HFF-Myc (cell line): ENCODE measurements around the gene NCAPG2.
A peak's percentile ranks its signal among the peaks of the same experiment; 100 is the strongest.
"Not testable (repeated sequence)": the region's sequence is repeated elsewhere in the genome, so short reads cannot be mapped to it uniquely, and the experiment has no call there.

Experiments used
- DNase-seq: peaks from one replicate; pipeline ENCODE4 v3.0.0-alpha.2; 2011; ENCODE audit warnings: low read depth; ENCODE audit errors: extremely low read depth
- H3K4me3 ChIP-seq: replicated peaks from 2 replicates; pipeline ENCODE4 v1.5.1; 2011; ENCODE audit warnings: low read depth, mild to moderate bottlenecking, control low read depth, low read length
- TF ChIP-seq, protein P1 (sequence below): IDR thresholded peaks from 2 replicates; pipeline ENCODE4 v1.5.1; 2012; ENCODE audit warnings: mild to moderate bottlenecking, low read depth, low read length, control low read depth; ENCODE audit errors: missing control alignments

The NCAPG2 gene

DNA sequence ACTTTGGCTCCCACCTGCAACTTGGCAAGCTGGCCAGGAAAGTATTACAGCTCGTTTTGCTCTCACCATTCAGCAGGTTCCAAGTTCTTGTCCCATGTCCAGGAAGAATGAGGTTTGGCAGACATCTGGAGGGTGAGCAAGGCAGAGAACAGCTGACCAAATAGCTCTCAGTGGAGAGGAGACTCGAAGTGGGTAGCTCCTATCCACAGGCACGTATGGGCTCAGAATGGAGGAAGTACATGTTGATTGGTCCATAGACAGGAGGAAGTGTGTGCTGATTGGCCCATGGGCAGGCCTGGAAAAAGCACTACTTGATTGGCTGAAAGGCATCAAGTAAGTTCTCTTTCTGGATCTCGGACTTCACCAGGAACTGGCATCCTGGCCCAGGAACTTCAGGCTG, 3.0 kb upstream of the NCAPG2 start:
- DNase-seq, result no peak
- TF ChIP-seq, protein P1, sequence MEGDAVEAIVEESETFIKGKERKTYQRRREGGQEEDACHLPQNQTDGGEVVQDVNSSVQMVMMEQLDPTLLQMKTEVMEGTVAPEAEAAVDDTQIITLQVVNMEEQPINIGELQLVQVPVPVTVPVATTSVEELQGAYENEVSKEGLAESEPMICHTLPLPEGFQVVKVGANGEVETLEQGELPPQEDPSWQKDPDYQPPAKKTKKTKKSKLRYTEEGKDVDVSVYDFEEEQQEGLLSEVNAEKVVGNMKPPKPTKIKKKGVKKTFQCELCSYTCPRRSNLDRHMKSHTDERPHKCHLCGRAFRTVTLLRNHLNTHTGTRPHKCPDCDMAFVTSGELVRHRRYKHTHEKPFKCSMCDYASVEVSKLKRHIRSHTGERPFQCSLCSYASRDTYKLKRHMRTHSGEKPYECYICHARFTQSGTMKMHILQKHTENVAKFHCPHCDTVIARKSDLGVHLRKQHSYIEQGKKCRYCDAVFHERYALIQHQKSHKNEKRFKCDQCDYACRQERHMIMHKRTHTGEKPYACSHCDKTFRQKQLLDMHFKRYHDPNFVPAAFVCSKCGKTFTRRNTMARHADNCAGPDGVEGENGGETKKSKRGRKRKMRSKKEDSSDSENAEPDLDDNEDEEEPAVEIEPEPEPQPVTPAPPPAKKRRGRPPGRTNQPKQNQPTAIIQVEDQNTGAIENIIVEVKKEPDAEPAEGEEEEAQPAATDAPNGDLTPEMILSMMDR, result no peak
- no peak overlapping the region for H3K4me3 ChIP-seq

DNA sequence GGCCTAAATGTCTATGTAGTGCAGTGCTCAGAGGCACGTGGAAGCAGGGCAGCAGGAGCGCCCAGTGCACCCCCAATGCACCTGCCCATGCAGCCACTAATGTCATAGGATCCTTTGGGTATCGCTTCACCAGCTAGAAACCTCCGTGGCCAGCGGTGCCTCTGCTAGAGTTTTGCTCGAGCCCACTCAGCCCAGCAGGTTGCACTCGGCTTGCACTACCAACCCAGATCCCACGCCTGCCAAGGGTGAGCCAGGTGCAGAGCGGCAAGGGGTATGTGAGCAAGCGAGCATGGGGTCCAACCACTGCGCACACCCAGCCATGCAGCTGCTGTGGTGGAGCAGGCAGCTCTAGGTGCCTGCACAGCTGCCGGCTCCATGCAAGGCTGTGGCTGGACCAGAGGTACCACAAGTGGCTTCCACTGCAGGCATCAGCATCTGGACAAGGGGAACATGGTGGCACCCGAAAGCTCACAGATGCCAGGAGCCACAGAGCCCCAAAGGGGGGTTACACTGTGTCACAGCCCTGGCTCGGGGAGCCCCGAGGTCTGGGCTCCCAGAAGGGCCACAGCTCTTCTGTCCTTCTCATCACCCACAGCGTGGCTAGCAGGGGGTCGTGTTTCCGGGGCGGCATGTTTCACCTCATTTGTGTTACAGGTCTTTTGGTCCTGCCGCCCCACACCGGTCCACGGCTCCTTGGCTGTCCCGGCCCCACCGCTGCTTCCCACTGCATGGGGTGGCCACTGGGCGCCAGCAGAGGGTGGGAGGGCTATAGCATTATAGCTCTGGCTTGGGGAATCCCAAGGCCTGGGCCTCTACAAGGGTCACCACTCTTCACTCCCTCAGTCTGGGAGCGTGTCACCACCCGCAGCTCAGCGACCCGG, 2.3 kb upstream of the NCAPG2 start:
- DNase-seq, result no peak
- TF ChIP-seq, protein P1, result no peak
- no peak overlapping the region for H3K4me3 ChIP-seq

DNA sequence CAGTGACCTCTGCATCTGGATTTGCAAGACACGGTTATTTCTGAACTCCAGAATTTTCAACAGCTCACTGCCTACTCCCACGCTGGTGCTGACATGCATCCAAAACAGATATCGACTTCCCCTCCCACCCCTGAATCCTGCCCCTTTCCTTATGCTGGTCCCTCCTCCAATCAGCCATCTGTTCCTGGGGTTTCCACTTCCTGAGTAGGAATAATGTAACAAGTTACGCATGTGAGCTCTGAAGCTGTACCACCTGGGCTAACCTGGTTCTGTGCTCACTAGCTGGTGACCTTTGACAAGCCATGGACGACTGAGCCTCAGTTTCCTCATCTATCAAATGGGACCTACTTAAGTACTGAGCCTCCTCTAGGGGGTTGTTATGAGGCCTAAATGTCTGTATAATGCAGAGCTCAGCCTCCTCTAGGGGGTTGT, 1.7 kb upstream of the NCAPG2 start:
- no peak for DNase-seq
- TF ChIP-seq, protein P1, result no peak
- H3K4me3 ChIP-seq, result no peak overlapping the region

DNA sequence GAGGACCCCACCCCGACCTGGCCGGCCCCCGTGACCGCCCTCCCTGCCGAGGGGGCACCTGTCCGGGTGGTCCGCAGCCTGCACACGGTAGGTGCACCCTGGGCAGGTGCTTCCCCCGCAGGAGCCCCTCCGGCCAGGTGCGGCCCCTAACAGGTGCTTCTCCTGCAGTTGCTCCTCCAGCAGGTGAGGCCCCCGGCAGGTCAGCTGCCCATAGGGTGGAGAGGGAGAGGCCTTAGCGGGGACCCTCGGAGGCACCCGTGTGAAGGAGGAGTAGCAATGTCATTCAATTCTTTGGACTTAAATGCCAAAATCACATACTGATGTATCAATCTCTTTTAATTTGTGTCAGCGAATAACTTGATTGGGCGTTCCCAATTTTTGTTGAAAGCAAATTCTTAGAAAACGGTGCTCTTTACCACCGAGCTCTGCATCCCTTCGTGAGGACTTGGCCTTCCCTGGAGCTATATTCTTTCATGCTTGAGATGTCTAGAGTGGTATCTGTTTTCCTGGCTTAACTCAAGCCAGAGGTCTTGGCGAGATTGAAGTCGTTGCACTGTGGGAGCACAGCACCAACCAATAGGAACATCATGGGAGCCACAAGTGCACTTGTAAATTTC, 738 bp upstream of the NCAPG2 start:
- TF ChIP-seq, protein P1, result no peak
- H3K4me3 ChIP-seq, result peak overlapping the region; percentile 94
- DNase-seq, result no peak

DNA sequence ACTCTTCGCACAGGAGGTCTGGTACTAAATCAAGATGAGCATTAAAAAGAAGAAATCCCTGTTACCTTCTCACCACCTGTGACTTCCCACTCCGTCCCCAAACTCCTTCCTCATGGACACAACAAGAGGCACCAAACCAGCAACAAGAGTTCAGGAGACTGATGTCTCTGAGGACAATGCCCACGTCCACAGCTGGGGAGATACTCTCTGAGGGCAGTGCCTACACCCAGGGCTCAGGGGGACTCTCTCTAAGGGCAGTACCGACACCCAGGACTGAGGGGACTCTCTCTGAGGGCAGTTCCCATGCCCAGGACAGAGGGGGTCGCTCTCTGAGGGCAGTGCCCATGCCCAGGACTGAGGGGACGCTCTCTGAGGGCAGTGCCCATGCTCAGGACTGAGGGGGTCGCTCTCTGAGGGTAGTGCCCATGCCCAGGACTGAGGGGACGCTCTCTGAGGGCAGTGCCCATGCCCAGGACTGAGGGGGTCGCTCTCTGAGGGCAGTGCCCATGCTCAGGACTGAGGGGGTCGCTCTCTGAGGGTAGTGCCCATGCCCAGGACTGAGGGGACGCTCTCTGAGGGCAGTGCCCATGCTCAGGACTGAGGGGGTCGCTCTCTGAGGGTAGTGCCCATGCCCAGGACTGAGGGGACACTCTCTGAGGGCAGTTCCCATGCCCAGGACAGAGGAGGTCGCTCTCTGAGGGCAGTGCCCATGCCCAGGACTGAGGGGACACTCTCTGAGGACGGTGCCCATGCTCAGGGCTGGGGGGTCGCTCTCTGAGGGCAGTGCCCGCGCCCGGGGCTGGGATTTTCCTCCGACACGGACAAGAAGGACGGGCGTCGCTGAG, 703 bp downstream of the NCAPG2 start:
- H3K4me3 ChIP-seq, result peak overlapping the region; percentile 94
- not testable (repeated sequence) for DNase-seq

DNA sequence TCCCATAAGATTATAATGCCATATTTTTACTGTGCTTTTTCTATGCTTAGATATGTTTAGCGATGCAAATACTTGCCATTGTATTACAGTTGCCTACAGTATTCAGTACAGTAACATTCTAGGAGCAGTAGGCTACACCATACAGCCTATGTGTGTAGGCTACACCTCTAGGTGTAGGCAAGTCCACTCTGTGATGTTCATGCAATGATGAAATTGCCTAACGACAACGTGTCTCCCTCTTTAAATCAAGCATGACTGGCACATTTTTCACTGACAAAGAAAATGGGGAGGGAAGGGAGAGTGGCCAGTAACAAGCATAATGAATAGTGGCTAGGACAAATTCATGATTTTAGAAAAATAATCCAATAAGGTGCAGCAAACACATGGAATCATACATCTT, 1.7 kb downstream of the NCAPG2 start:
- H3K4me3 ChIP-seq, result peak overlapping the region; percentile 94
- TF ChIP-seq, protein P1, result no peak

DNA sequence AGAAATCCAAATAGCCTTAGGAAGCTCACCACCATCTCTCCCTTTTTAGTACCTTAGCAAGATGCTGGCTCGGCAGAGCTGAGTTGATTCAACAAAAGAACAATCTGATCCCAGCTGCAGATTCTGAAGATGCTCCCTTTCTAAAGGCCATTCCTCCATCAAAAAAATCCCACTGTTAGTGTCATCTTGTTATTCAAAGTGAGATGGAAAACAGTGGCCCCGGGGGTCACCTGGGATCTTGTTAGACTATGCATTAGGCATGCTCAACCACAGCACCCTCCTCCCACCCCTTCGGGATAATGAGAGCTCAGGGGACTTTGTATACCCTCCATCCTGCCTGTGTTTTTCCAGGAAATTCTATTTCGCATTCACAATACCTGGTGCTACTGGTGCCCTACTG, 2.4 kb downstream of the NCAPG2 start:
- H3K4me3 ChIP-seq, result peak overlapping the region; percentile 94
- TF ChIP-seq, protein P1, result no peak
- no peak for DNase-seq

More for the DNA sequence above, 1.7 kb downstream of the NCAPG2 start:
- DNase-seq, result no peak
